Vagina (tissue), 2 donors: ENCODE measurements around the gene ACTL6B.

Source experiments
- POLR2A ChIP-seq, 2 donors: fragments of 450-650 bp; IDR thresholded peaks; one replicate each; pipeline ENCODE4 v1.6.1; 2017; ENCODE audit warnings: antibody characterized with exemption in 2 of 2, mild to moderate bottlenecking in 2 of 2, moderate library complexity in 2 of 2
- TF ChIP-seq, protein P1 (sequence below), 3 experiments: fragments of 450-650 bp in 2 of 3; fragments of 200-600 bp in 1 of 3; sonication (generic) in 1 of 3; IDR thresholded peaks; one replicate each; pipeline ENCODE4 v1.5.1; 2017 to 2019; ENCODE audit warnings: antibody characterized with exemption in 3 of 3, mild to moderate bottlenecking in 2 of 3, moderate library complexity in 2 of 3

GRCh38 chr7:100696123-100696521, 39.9 kb upstream of the ACTL6B start:
- TF ChIP-seq, protein P1, sequence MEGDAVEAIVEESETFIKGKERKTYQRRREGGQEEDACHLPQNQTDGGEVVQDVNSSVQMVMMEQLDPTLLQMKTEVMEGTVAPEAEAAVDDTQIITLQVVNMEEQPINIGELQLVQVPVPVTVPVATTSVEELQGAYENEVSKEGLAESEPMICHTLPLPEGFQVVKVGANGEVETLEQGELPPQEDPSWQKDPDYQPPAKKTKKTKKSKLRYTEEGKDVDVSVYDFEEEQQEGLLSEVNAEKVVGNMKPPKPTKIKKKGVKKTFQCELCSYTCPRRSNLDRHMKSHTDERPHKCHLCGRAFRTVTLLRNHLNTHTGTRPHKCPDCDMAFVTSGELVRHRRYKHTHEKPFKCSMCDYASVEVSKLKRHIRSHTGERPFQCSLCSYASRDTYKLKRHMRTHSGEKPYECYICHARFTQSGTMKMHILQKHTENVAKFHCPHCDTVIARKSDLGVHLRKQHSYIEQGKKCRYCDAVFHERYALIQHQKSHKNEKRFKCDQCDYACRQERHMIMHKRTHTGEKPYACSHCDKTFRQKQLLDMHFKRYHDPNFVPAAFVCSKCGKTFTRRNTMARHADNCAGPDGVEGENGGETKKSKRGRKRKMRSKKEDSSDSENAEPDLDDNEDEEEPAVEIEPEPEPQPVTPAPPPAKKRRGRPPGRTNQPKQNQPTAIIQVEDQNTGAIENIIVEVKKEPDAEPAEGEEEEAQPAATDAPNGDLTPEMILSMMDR (IDR thresholded peaks at IDR 0.05), result no peak
- no peak for TF ChIP-seq POLR2A (IDR thresholded peaks at IDR 0.05)
